Measurements from ENCODE around the gene ZNF185. TPM values are rescaled to one million over a fixed set of nuclear protein-coding genes. Genes with fewer than 3 reads are reported as not detected.

The ZNF185 gene
- 1 to 10 TPM; 2.8 to 7.9 TPM for total RNA-seq
- long read RNA-seq, donor 1, partial matches to known transcripts, result 0 of 2 reads
- long read RNA-seq, donor 1, other reads (novel, unspliced or antisense), result 0 of 2 reads
- long read RNA-seq, donor 2, result 0 reads

DNA sequence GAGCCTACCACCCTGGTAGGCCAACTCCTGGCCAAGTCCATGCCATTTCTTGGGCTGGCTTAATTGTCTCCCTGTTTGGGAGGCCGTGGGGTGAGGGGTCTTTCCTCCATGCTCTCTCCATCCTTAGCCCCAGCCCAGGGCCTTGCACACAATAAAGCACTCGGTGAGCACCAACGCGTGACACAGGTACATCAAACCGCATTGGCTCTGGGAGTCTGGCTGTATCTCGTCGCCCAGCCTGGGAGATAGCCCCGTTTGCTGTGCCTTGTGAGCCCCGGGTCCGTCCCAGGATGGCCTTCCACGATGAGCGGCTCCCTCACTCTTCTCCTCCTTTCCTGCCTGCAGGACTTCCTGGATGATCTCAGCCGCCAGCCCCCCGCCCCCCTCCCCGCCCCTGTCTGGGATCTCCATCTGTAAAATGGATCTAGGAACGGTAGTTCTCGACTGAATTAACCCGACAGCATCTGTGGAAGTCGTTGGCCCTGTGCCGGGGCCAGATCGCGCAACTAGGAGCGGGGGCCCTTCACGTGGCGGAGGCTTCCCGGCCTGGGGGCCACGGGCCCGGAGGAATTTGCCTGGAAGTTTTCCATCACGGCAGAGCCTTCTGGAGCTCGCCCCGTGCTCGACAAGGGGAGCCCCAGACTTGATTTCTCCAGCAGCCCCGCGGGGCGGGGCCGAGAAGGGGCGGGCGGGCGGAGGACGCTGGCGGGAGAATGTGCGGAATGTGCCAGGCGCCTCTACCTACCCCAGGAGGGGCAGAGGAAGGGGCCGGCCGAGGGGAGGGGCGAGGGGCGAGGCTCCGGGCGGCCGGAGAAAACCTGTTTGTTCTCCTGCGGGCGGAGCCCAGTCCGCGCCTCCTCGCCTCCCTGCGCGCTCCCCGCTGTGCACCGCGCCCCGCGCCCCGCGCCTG, at the start of gene ZNF185:
Gene ZNF185 (plus strand): TSS at position 846 of the 910 bp plus-strand sequence. CDS start 16,423 bp downstream, outside the sequence.
- DNase-seq (ENCODE audit: low spot score), result no peak
- intact Hi-C loops (cut with DNase I), result no loop called here

DNA sequence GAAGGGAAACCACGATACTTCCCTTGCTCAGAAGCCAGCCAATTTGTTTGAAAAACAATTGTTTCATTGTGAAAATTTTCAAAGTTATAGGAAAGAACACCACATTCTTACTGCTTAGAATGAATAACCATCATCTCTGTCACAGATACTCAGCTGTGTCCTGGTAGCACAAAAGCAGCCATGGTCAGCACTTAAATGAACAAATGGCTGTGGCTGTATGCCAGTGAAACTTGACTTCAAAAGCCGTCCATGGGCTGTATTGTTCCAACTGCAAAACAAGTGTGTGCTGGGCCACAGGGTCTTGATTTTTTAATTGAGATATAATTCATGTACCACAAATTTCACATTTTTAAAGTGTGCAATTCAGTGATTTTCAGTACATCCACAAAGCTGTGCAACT, 47.4 kb upstream of the ZNF185 start:
- intact Hi-C loops (cut with DNase I), result no loop called here
- no peak for DNase-seq (ENCODE audit: low spot score)

DNA sequence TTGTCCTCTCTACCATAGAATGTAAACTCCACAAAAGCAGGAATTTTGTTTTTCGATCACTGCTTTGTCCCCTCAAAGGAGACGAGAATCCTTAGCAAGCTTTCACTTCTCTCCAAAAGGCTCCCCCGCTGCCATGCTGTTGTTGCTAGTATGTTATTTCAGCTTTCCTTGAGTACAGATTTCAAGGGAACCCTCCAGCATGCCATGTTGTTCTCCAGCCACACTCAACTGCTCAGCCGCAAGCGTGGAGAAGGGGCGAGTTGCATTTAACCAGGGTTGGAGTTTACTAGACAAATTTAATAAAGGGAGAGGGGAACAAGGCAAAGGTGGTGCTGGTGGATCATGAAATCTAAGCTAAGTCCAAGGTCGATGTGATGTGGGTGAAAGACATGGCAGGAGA, 43.9 kb upstream of the ZNF185 start:
- DNase-seq (ENCODE audit: low spot score), result no peak
- intact Hi-C loops (cut with DNase I), result no loop called here

DNA sequence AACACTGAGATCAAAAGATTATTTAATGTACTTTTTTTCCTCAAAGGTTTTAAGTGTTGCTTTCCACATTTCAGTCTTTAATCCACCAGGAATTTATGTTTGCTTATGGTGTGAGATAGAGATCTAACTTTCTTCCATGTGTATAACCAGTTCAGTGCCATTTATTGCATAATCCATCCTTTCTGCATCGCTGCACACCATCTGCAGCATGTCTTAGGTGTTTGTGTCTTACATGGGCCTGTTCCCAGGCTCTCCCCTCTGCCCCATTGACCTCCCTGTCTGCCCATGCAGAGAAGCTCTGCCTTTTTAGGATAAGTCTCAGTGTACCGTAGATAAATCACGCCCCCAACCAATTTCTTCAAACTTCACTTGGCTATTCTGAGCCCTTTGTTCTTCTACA, 36.8 kb upstream of the ZNF185 start:
- DNase-seq (ENCODE audit: low spot score), result no peak
- intact Hi-C loops (cut with DNase I), result no loop called here

DNA sequence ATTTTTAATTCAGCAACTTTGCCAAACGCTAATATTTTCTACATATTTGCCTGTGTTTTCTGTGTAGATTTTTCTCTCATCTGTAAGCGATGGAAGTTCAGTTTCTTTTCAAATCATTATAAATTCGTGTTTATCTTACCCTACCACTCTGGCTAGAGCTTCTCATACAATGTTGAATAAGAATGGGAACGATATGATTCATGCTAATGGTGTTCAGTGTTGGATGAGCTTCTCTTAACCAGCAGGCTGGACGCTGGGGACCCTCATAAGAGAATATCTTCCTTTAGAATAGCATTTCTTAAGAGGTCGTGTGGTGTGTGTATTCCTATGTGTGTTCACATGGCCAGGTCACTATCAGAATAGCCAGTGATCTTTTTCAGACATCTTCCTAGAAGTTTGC, 36.0 kb upstream of the ZNF185 start:
- intact Hi-C loops (cut with DNase I), result no loop called here

DNA sequence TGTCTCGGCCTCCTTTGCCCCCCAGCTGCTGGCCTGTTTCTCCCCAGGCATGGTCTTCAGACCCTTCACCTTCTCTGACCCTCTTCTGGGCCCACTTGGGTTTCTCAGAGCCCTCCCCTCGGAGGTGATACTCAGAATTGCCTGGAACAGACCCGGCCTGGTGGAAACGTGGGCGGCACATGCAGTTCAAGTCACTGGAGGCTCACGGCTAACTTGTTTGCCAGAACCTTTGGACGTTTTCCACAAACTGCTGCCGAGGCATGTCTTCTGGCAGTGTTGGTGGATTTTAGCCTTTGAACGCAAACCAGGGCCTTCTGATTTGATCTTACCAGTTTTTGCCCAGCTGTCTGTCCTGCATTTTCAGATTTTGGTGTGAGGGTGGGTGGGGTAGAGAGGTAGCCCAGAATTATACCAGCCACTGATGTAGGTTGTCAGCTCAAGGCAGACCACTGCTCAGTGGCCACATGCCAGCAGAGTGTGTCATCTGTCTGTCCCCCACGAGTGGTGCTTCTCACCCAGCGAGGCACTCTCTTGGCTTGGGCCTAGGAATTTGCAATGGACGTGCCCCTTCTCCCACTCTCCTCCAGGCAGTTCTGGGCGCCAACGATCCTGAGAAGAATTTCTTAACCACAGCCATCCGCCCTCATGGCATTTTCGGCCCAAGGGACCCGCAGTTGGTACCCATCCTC, 32.5 kb upstream of the ZNF185 start:
- intact Hi-C loops (cut with DNase I), result no loop called here
- DNase-seq (ENCODE audit: low spot score), result no peak

More for the DNA sequence above, 36.0 kb upstream of the ZNF185 start:
- no peak for DNase-seq (ENCODE audit: low spot score)

DNA sequence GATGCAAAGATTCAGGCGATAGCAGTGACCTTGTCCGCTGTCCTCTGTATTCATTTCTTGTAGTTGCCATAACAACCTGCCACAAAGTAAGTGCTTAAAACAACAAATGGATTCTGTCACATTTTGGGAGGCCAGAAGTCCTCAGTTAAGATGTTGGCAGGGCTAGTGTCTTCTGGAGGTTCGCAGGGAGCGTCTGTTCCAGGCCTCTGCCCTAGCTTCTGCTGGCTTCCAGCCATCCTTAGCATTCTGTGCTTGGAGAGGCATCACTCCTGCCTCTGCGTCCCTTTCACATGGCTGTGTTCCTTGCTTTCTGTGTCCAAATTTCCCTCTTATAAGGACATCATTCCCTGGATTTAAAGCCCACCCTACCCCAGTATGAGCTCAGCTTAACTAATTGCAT, 31.5 kb upstream of the ZNF185 start:
- DNase-seq (ENCODE audit: low spot score), result no peak
- intact Hi-C loops (cut with DNase I), result no loop called here

DNA sequence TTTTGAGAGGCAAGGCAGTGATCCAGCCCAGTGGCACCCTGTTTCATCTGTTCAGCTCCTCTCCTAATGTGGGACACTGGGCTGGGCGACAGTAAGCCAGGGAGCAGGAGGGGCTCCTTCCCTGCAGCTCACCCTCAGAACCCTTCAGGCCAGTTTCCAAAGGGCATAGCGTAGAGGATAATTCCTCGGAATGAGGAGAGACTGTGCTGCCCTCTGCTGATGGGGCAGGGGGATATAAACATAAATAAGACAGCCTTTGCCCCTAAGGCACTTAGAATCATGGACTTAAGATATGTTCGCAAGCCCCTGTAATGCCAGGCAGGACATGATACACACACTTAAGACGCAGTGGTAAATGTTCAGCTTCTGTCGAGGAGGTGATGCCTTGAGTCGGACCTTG, 27.9 kb upstream of the ZNF185 start:
- intact Hi-C loops (cut with DNase I), result no loop called here
- no peak for DNase-seq (ENCODE audit: low spot score)

DNA sequence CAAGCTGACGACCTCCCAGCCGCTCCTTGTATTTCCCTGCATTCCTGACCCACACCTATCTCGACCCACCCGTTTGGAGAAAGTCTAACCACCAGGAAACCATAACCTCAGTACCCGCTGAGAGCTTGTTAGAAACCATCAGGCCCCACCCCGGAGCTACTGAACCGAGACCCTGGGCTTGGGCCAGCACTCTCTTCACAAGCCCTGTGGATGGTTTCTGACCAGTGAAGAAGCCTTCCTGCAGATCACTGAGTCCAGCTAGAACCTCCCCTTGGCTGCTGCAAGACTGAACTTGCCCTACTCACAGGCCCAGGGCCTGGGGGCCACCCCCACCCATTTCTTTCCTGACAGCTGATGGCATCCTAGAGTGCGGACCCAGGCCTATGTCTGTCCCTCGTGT, 26.6 kb upstream of the ZNF185 start:
- intact Hi-C loops (cut with DNase I), result no loop called here
- DNase-seq (ENCODE audit: low spot score), result no peak

DNA sequence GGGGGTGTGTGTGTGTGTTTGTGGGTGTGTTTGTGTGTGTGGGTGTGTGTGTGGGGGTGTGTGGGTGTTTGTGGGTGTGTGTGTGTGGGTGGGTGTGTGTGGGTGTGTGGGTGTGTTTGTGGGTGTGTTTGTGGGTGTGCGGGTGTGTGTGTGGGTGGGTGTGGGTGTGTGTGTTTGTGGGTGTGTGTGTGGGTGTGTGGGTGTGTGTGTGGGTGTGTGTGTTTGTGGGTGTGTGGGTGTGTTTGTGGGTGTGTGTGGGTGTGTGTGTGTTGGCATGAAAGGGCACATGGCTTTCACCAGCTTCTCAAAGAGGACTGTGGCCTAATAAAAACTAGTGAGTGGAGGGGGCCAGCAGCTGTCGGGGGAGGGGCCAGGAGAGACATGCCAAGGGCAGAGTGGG, 25.3 kb upstream of the ZNF185 start:
- intact Hi-C loops (cut with DNase I), result no loop called here
- no peak for DNase-seq (ENCODE audit: low spot score)

DNA sequence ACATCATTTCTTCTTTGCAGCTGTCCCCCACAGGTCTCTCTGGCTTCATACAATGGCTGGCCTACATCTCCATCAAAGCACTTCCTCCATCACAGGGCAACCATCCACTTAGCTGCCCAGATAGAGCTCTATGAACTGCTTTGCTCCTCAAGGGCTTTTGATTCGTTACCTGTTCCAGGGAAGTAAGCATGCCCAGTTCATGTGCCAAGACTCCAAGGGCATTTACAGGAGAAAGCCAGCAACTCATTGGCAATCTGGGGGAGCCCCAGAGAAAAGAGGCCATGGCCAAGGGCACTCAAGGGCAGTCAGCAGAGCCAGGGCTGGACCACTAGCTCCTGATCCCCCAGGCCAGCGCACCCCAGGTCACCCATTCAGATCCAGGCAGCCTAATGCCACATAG, 24.5 kb upstream of the ZNF185 start:
- intact Hi-C loops (cut with DNase I), result no loop called here
- DNase-seq (ENCODE audit: low spot score), result no peak

DNA sequence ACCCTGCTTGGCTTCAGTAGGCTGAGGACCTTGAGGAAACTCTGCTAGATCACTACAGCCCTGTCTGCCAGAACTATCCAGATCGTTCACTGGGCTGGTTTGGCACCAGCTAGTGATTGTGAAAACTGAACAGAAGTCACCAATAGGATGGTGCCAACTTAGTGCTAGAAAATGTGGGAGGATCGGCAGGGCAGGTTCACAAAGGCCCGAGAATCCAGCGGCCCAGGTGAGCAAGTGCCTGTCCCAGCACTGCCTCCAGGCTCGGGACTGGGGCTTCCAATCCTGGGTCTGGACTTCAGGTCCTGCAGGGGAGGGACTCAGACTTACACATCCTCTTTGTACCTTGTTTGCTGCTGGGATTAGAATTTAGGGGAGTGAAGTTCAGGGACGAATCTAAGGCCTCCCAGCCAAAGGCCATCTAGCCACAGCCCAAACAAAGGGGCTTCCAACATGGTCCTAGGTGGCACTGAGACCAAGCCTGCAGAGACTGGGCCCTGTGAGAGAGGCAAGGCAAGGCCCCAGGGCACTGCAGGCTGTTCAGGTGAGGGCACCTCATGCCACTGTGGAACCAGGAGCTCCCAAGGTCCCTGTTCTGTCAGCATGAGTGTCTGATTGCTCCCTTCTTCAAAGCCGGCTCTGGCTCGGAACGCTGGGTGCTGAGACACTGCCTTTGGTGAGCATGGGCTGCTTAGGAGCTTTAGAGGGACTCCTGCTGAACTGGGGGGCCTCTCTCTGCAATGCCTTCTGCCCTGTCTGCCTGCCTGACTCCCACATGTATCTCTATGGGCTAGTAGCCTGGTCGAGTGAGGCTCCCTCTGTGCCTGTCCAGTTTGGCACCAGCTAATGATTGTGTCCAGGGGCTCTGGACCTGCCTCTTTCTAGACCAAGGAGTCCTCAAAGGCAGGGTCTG, 20.7 kb upstream of the ZNF185 start:
- peak; percentile 56 for DNase-seq (ENCODE audit: low spot score)
- intact Hi-C loops (cut with DNase I), result no loop called here

DNA sequence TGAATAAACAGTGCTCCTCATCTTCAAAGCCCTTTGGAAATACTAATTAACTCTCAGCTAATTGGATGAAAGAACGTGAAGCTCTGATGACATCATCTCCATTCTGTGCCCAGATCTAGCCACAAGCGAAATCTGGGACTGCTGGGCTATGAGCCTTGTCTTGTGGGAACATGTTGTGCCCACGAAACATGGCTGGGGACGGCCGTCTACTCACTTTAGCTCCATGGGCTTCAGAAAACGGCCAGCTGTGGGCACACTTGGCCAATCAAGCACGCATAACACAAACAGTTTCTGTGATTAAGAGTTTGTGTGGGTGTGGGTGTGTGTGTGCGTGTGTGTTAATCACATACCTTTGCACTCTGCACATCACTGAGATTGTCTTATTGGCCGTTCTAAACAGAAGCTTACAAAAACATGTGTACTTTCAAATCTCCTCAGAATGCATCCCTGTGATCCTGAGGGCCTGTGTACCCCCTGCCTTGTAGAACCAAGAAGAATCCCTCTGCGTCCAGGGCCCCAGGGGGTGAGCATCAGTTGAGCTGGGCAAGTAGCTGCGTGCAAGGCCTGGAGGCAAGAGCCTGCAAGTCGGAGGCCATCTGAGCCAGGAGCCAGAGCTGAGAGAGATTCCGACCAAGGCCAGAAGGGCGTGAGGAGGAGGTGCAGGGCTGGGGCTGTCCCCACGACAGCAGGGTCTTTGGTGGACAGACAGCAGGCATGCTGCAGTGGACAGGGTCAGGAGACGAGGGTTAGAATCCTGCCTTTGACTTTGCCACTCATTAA, 18.7 kb upstream of the ZNF185 start:
- intact Hi-C loops (cut with DNase I), result no loop called here

DNA sequence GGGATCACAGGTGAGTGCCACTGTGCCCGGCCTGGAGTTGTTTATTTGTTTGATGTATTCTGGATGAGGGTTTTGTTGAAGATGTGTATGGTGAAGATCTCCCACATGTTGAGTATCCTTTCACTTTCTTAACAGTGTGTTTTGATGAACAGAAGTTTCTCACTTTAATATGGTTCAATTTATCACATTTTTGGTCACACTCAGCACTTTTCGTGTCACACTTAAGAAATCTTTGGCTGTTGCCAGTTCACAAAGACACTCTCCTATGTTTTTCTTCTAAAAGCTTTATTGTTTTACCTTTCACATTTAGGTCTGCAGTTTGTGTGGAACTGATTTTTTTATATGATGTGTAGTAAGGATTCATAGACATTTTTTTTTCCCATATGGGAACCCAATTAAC, 16.6 kb upstream of the ZNF185 start:
- intact Hi-C loops (cut with DNase I), result loop anchor here in 1 of 2 donors (10.0 kb wide), 1 partner anchor 1574 kb away; the partner anchor contains the start of gene PLXNA3
- no peak for DNase-seq (ENCODE audit: low spot score)

More for the DNA sequence above, 18.7 kb upstream of the ZNF185 start:
- DNase-seq (ENCODE audit: low spot score), result peak; percentile 37

DNA sequence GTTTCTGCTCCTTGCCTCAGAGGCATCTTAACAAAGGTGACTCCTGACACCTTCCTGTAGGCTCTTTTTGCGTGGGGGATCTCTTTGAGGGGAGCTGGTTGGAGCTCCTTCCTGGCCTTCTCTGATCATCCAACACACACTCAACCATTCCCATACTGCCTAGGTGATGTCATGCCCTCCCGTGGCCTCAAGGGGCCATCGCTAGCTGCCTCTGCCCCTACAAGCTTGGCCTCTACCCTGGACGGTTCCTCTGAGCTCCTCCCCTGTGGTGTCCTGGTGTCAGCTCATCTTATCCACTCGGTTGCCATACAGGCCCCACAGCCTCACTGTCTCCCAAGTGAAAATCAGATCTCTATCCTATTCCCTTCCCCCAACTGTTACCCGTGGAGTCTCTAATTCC, 13.7 kb upstream of the ZNF185 start:
- DNase-seq (ENCODE audit: low spot score), result no peak
- intact Hi-C loops (cut with DNase I), result loop anchor here in 1 of 2 donors (10.0 kb wide), 1 partner anchor 1571 kb away; the partner anchor contains the start of gene PLXNA3

DNA sequence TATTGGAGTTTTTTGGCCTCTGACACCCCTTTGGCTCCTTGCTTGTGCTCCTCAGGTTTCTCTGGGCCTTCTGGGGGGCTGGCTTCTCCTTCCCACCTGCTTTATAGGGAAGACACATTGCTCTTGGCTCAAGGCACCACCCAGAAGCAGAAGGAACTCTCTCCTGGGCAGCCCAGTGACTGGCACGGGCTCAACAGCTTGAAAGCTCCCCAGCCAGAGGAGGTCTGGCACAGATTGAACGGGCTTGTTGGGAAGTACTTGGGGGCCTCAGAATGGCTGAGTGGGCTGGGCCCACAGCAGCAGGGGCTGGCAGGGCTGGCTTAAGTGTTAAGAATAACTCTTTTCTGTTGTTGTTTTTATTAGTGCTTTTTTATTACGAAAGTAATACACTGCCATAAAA, 11.2 kb upstream of the ZNF185 start:
- intact Hi-C loops (cut with DNase I), result loop anchor here in 1 of 2 donors (10.0 kb wide), 1 partner anchor 1568 kb away; the partner anchor contains the start of gene PLXNA3
- DNase-seq (ENCODE audit: low spot score), result no peak

DNA sequence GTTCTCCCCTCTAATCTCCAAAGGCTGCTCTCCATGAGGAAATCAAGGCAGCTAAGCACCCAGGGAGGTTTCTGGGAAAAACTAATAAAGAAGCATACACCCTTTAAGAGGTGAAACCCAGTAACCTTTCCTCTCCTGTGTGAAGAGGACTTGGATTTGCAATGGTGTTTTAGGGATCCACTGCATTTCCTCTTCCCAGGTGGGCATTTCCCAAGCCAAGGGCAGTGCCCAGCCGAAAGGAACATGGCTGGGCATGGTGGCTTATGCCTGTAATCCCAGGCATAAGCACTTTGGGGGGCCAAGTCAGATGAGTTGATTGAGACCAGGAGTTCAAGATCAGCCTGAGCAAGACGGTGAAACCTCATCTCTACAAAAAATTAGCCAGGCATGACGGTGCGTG, 5.4 kb upstream of the ZNF185 start:
- intact Hi-C loops (cut with DNase I), result no loop called here
- no peak for DNase-seq (ENCODE audit: low spot score)
